HG02763 (cell line): ENCODE results near the gene RRN3.
"Not testable (repeated sequence)": the region's sequence is repeated elsewhere in the genome, so short reads cannot be mapped to it uniquely, and the experiment has no call there.

Source experiments
- ATAC-seq: cut with Tn5 transposase; IDR thresholded peaks from one replicate; pipeline ENCODE4 v1.9.1; 2021; ENCODE audit warnings: mild to moderate bottlenecking, moderate library complexity; ENCODE audit not compliant: unreplicated experiment

Gene RRN3

DNA sequence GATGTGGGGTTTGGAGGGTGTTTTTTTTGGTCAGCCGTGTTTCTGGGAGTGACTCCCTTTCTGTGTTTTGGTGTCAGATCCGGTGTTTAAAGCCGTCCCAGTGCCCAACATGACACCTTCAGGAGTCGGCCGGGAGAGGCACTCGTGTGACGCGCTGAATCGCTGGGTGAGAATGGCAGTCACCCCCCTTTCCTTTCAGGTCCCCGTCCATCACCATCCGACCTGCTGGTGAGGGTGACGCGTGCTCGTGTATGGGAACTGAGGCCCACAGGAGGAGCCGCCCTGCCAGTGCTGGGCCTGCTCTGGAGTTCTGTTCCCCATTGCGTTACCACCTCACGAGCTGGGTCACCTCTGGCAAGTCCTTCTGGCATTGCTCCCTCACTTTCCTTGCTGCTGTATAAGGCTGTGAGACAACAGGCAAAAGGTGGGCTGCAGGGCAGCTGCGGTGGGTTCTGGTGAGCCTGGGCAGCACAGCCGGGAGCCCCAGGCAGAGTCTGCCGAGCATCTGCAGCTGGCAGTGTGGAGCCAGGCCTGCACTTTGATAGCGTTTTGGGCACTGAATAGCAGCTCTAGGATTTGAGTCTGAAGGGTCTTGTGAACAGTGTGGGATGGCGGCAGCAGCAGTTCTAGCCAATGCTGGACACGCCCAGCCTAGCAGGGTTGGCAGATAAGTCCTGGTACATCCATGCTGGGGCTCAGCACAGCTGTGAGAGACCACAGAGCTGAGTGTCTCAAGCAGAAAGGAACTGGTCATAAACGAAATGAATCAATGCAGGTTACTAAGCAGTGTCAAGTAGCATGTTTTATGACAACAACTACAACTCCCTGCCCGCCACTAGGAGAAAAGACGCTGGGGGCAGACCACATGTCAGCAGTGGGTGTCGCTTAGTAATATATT is 65.0 kb downstream of the RRN3 start:
- not testable (repeated sequence) for ATAC-seq

DNA sequence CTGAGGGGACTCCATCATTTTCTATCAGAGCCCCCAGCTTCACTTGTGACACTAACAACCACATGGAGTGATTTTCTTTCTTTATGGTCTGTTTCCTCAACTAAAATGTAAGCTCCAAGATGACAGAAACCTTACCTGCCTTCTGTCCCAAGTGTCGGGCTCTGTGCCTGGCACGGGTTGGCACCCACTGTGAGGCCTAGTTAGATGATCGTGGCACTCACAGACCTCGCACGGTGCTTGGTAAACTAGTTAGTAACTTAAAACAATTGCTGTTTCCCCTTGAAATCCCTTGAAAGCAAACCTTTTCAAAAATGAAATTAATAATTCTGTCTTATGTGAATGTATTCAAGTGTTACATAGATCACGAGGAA is 65.7 kb downstream of the RRN3 start:
- ATAC-seq, result not testable (repeated sequence)

DNA sequence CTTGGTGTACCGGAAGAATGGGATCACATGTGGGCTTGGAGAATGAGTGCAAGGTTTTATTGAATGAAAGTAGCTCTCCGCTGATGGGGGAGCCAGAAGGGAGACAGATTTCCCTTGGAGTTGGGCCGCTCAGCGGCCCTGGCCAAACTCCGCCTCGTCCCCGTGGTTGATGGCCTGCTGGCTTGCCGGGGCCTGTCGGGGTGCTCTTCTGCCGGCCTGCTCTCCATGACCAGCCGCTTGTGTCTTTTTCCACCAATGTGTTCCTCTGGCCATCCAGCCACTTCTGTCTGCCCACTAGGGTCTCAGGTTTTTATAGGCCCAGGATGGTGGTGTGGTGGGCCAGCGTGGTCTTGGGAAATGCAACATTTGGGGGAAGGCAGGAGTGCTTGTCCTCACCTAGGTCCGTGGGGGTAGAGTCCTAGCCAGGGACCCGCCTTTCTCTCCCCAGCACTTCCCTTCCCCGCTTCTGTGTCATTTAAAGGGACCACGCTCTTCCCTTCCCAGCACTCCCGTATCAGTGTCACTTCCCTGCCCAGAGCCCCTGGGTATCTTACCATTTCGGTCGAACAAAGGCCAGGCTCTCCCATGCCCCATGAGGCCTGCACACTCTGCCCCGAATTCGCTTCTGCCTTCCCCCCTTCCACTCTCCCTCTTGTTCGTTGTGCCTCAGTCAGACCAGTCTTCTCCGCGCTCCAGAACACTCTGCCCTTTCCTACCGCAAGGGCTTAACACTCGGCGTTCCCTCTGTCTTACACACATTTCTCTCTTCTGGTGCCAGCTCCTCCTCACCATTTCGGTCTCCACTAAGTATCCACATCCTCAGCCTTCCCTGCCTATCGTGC is 66.3 kb downstream of the RRN3 start:
- not testable (repeated sequence) for ATAC-seq

DNA sequence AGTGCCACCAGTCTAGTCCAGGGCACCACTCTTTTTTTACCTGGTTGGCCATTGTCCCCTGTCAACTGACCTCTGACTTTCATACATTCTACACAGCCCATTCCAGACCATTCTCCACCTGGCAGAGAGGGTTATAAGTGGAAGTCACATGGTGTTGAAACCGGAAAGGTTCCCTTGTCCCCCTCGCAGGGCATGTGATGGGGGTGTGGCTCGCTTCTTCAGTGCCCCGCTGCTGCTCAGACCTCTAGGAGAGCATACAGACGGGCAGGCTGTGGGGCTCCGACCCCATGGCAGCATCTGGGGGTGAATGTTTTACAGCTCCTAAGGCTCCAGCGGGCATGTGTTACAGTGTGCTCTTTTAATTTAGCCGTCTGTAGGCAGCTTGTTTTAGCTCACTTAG is 67.0 kb downstream of the RRN3 start:
- ATAC-seq, result not testable (repeated sequence)

DNA sequence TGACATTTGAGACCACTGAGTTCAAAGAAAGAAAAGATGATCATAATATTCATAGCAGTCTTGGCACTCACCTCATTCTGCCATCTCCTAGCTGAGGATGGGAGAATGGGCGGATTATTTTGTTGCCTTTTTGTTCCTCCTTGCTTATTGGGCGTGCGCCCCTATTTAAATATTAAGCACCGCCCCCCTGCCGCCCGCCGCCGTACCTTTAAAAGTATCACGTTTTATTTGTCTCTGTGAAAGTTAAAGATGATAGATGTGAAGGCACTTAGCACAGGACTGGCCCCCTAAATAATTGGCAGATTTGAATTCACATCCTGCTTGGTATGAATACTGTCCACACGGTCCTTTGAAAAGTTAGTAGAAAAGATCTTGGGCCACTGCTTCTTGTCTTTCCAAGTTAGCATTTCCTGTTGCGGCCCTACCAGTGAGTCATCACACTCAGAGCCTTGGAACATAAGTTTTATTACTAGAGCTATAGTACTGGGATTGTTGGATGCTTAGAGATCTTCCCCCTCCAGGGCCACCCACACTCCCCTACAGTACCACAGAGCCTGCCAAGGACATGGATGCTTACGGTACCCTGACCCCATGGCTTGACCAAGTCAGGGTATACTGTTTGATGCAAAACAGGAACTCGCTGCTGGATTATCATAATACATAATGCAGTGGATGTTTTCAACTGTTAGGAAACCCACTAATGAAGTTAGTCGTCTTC is 68.7 kb downstream of the RRN3 start:
- ATAC-seq, result not testable (repeated sequence)

DNA sequence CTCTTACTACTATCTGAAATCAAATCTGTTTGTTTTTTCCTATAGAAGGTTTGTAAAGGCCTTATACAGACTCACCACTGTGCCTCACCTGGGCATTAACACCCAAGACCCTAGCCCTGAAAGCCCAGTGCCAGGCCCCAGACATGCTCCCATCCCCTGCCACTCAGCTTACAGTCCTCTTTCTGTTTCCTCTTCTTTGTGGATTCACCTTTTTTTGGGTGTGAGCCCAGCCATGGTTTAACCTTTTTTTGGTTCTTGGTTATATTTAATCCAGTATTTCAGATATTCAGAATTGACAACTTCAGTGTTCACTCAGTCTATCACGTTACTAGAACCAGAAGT is 69.2 kb downstream of the RRN3 start:
- ATAC-seq, result not testable (repeated sequence)

DNA sequence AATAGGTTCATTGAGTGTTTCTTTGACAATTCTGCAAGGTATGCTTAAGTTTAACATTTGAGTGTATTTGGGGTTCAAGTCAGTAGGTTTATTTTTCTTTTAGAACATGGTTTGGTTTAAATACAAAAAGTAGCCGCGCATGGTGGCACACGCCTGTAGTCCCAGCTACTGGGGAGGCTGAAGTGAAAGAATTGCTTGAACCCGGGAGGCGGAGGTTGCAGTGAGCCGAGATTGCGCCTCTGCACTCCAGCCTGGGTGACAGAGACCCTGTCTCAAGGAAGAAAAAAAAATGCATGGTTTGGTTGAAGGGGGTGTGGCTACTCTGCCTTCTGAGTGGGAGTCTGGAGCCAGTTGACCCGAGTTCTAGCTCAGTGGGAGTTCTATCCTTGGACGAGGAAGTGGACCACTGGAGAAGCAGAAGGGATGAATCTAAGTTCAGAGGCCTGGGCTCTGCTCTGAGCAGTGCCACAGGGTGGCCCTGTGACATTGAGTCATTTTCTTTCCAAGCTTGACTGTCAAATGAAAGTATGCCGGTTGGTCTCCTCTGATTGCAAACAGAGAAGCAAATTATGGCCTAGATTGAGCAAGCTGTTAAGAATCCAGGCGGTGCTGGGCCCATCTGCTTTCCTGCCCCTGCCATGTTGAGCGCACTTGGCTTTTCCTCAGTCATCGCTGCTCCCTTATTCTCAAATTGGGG is 70.5 kb downstream of the RRN3 start:
- ATAC-seq, result not testable (repeated sequence)

DNA sequence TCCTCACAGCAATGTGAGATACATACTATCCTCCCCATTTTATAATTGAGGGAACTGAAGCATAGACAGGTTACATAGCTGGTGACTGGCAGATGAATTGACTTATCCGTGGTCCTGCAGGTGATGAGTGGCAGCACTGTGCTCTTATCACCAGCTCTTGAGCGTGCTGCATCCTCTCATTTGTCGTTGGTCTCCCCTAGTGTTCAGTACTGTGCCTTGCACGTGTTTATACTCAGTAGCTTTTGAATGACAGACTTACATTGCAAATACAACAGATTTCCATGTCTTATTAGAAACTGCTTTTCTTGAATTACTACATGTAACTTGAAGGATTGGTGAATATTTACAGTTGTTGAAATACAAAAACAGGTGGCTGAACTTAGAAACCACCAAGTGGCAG is 71.9 kb downstream of the RRN3 start:
- ATAC-seq, result peak; percentile 45

DNA sequence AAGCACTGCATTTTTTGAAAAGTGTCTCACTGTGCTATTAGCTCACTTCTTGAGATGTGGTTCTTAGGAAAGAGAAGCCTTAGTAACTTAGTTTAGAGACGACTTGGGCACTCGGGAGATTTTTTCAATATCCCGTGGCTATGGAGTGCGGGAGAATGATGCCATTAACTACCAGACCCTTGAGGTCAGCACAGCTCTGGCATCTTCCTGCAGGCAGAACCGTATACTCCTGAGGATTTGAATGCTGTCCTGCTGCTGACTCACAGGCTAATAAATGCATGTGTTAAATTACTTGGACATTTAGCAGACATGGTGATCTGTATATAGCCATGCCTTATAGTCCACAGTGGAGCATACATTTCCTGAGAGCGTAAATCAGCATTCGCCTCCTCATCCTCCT is 72.6 kb downstream of the RRN3 start:
- ATAC-seq, result not testable (repeated sequence)

DNA sequence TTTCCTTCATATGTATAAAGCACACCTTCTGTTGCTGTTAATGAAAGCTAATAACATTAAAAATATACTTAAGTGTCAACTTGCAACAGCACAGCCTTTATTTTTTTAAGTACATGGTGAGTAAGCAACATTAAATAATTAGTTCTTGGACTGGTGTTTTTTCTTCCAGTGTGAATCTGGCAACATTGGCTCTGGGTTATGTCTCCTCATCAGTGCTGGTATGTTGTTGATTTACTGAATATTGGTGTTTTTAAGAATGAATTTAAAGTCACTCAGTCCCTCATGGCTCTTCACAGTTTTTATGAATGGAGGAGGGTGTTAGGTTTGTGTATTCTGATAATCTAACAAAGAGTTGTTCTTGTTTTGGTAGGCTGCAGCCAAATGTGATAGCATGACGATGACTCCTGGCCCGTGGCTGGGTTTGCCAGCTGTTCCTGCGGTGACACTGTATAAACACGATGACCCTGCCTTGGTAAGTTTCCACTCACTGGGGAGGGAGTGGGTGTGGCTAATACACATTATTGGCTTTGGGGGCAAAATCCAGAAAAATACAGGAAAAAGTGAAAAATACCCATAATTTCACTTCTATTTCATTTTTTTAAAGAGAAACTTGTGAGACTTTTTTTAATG is 77.0 kb downstream of the RRN3 start:
- ATAC-seq, result not testable (repeated sequence)

DNA sequence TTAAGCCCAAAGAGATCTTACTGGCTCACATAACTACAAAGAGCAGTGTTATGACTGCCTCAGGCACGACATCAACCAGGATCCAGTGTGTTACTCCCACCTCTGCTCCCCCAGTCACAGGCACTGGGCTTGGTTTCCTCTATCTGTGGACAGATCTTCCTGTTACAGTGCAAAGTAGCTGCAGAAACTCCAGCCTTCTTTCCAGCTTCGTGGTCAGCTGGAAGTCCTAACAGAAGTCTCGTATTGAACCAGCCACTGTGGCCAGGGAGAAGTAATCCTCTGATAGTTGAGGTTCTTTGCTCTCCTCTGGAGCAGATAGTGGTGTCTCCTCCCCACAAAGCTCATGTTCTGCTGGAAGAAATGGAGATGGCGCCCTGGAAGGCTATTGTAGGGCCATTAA is 77.7 kb downstream of the RRN3 start:
- ATAC-seq, result not testable (repeated sequence)

DNA sequence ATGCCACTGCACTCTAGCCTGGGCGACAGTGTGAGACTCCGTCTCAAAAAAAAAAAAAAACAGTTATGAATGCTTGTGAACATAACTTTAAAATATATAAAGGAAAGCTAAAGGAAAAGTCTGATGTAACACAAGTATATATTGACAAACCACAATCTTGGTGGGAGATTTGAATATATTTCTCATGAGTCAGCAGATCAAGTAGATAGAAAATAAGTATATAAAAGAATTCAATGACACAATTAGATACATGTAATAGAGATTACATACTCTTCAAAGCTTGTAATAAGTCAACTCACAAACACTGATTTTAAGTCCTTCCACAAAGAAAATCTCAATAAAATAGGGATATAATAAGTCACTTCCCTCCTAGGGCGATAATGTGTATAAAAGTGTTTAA is 78.4 kb downstream of the RRN3 start:
- ATAC-seq, result not testable (repeated sequence)

DNA sequence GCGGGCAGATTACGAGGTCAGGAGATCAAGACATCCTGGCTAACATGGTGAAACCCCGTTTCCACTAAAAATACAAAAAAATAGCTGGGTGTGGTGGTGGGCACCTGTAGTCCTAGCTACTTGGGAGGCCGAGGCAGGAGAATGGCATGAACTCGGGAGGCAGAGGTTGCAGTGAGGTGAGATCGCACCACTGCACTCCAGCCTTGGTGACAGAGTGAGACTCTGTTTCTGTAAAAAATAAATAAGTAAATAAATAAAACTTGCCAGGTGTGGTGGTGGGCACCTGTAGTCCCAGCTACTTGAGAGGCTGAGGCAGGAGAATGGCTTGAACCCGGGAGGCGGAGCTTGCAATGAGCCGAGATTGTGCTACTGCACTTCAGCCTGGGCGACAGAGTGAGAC is 81.1 kb downstream of the RRN3 start:
- not testable (repeated sequence) for ATAC-seq
